CD4-positive, alpha-beta T cell (primary cell): ENCODE measurements around the gene CYB5A. TPM values are rescaled to one million over a fixed set of nuclear protein-coding genes. Genes with fewer than 3 reads are reported as not detected.
A peak's percentile ranks its signal among the peaks of the same experiment; 100 is the strongest.

Source experiments
- ATAC-seq: fragments of 200-7000 bp; cut with Tn5 transposase; one replicate; pipeline ENCODE4 v1.10.0; 2022; ENCODE audit warnings: mild to moderate bottlenecking; ENCODE audit not compliant: poor library complexity
- CTCF ChIA-PET: fragments of 350-600 bp; sonication (Branson Sonifier 250); formaldehyde crosslinking; loops from one replicate; lab custom pipeline; 2021; ENCODE audit warnings: antibody characterized with exemption, inconsistent platforms; lab: Charles Lee
- POLR2A ChIA-PET: fragments of 350-600 bp; sonication (Branson Sonifier 250); formaldehyde crosslinking; loops from one replicate; lab custom pipeline; 2021; ENCODE audit warnings: antibody characterized with exemption, inconsistent platforms; lab: Charles Lee
- DNase-seq, 14 experiments: peaks; one replicate each; pipeline ENCODE4 v3.0.0-alpha.2; 2013 to 2020; ENCODE audit warnings: mixed read lengths in 2 of 14
- H3K27ac ChIP-seq, 2 donors: one replicate each; pipeline versions ENCODE4 v1.5.1 to v1.7.0; 2013; ENCODE audit warnings: low read length in 2 of 2, low read depth in 1 of 2, mild to moderate bottlenecking in 1 of 2
- H3K27me3 ChIP-seq, 2 experiments: 1 replicate in 1 of 2; 2 replicates in 1 of 2; pipeline versions ENCODE4 v1.6.1 to v1.7.0; 2013; ENCODE audit warnings: low read length in 2 of 2, control low read depth in 1 of 2, mild to moderate bottlenecking in 1 of 2, moderate library complexity in 1 of 2; ENCODE audit not compliant: insufficient read depth in 2 of 2, control insufficient read depth in 1 of 2
- H3K36me3 ChIP-seq: one replicate; pipeline ENCODE4 v1.6.1; 2013; ENCODE audit warnings: low read length, control low read depth; ENCODE audit not compliant: insufficient read depth
- H3K4me1 ChIP-seq: one replicate; pipeline ENCODE4 v1.6.1; 2013; ENCODE audit warnings: low read length, control low read depth; ENCODE audit not compliant: insufficient read depth
- H3K4me3 ChIP-seq: one replicate; pipeline ENCODE4 v1.5.1; 2013; ENCODE audit warnings: mild to moderate bottlenecking, low read length, moderate library complexity
- H3K9me3 ChIP-seq, 2 experiments: 1 replicate in 1 of 2; 2 replicates in 1 of 2; pipeline versions ENCODE4 v1.6.1 to v1.7.0; 2013; ENCODE audit warnings: low read length in 2 of 2, mild to moderate bottlenecking in 2 of 2, control low read depth in 1 of 2, moderate library complexity in 1 of 2; ENCODE audit not compliant: control insufficient read depth in 1 of 2, insufficient read depth in 1 of 2
- H3K27ac Mint-ChIP-seq: one replicate; pipeline ENCODE4 v1.8.0; 2020; ENCODE audit warnings: mixed read lengths
- H3K27me3 Mint-ChIP-seq: one replicate; pipeline ENCODE4 v1.8.0; 2021; ENCODE audit warnings: mixed read lengths
- H3K36me3 Mint-ChIP-seq: one replicate; pipeline ENCODE4 v1.8.0; 2021; ENCODE audit warnings: low read depth, mixed read lengths
- H3K4me1 Mint-ChIP-seq: one replicate; pipeline ENCODE4 v1.8.0; 2021; ENCODE audit warnings: low read depth, mixed read lengths
- H3K4me3 Mint-ChIP-seq: one replicate; pipeline ENCODE4 v1.8.0; 2020; ENCODE audit warnings: mild to moderate bottlenecking, mixed read lengths
- H3K9me3 Mint-ChIP-seq: one replicate; pipeline ENCODE4 v1.8.0; 2020; ENCODE audit warnings: mixed read lengths
- CTCF ChIP-seq: fragments of 200-600 bp; IDR thresholded peaks from one replicate; pipeline ENCODE4 v1.8.0; 2022; ENCODE audit warnings: antibody characterized with exemption, mild to moderate bottlenecking
- intact Hi-C, 2 experiments: fragments of 100-400 bp; cut with DNase I in 1 of 2; cut with micrococcal nuclease in 1 of 2; formaldehyde crosslinking; loops; one replicate each; pipeline versions ENCODE4 v1.15.1 to v1.9.0; 2023 to 2025; cut with DNase I, micrococcal nuclease
- total RNA-seq, 174 experiments: library from RNA in 2 of 174; stranded (reverse) in 2 of 174; gene quantifications; one replicate each; pipeline ENCODE4 v1.2.3 and lab custom pipeline; 2021 to 2026

Gene CYB5A
- total RNA-seq, 2 experiments from 2014 or later = 3.7 to 4.1 TPM

- H3K27ac Mint-ChIP-seq = no peak overlapping the region
- ChIA-PET POLR2A (no interaction called here), CTCF (no interaction called here)
- peaks cover 5% of the 10 kb centered on the region for H3K4me1 Mint-ChIP-seq
- Histone ChIP-seq H3K4me3 (no peak overlapping the region), H3K4me1 (peaks cover 3% of the 10 kb centered on the region), H3K36me3 (no peaks in the 10 kb centered on the region), H3K27ac (no peak overlapping the region), H3K27me3 (no peaks in the 10 kb centered on the region), H3K9me3 (peaks cover 0 to 7% of the 10 kb centered on the region in 2 experiments)
- DNase-seq (no peak), ATAC-seq (no peak)
- H3K36me3 Mint-ChIP-seq = no peaks in the 10 kb centered on the region
- H3K9me3 Mint-ChIP-seq = no peaks in the 10 kb centered on the region
- peaks cover 13% of the 10 kb centered on the region for H3K27me3 Mint-ChIP-seq
- H3K4me3 Mint-ChIP-seq = no peak overlapping the region
- intact Hi-C loops = loop anchor here in 1 of 2 experiments (5.0 kb wide), 1 partner anchor 237 kb away; no protein-coding TSS in a partner anchor
- TF ChIP-seq CTCF = no peak
Observed at GRCh38 chr18:74314759-74315463, 23.1 kb upstream of the CYB5A start.

- no peak for TF ChIP-seq CTCF
- Mint-ChIP-seq H3K4me1 (peaks cover 5% of the 10 kb centered on the region), H3K9me3 (no peaks in the 10 kb centered on the region), H3K27me3 (peaks cover 33% of the 10 kb centered on the region), H3K36me3 (no peaks in the 10 kb centered on the region), H3K4me3 (no peak overlapping the region), H3K27ac (no peak overlapping the region)
- Histone ChIP-seq H3K27ac (no peak overlapping the region), H3K36me3 (no peaks in the 10 kb centered on the region), H3K4me3 (no peak overlapping the region), H3K27me3 (no peaks in the 10 kb centered on the region), H3K9me3 (peaks cover 0 to 7% of the 10 kb centered on the region in 2 experiments), H3K4me1 (peaks cover 3% of the 10 kb centered on the region)
- intact Hi-C loops = loop anchor here in 1 of 2 experiments (5.0 kb wide), 1 partner anchor 241 kb away; no protein-coding TSS in a partner anchor
- DNase-seq (no peak), ATAC-seq (no peak)
- ChIA-PET POLR2A (no interaction called here), CTCF (interaction anchor here (1.0 to 1.2 kb wide), 2 partner anchors 21 to 185 kb away, joined by 3 to 4 read pairs; partner anchors contain the start of gene CNDP2)
Observed at GRCh38 chr18:74311000-74311399, 19.2 kb upstream of the CYB5A start.

GRCh38 chr18:74310411-74310810 lies 18.6 kb upstream of the CYB5A start:
- CTCF ChIA-PET = interaction anchor here (1.0 to 1.2 kb wide), 3 partner anchors 20 to 186 kb away, joined by 3 to 5 read pairs (median 4); partner anchors contain the start of gene CNDP2

More at GRCh38 chr18:74310411-74310810, 18.6 kb upstream of the CYB5A start:
- Mint-ChIP-seq H3K27ac (no peak overlapping the region), H3K27me3 (peaks cover 36% of the 10 kb centered on the region), H3K36me3 (no peaks in the 10 kb centered on the region), H3K4me1 (peaks cover 5% of the 10 kb centered on the region), H3K9me3 (no peaks in the 10 kb centered on the region), H3K4me3 (no peak overlapping the region)
- DNase-seq = peak in 3 of 14 experiments; percentile 13 to 59 (median 58)
- intact Hi-C loops = loop anchor here in 1 of 2 experiments (5.0 kb wide), 1 partner anchor 242 kb away; no protein-coding TSS in a partner anchor
- Histone ChIP-seq H3K36me3 (no peaks in the 10 kb centered on the region), H3K27me3 (no peaks in the 10 kb centered on the region), H3K4me3 (no peak overlapping the region), H3K9me3 (peaks cover 0 to 3% of the 10 kb centered on the region in 2 experiments), H3K4me1 (peaks cover 3% of the 10 kb centered on the region), H3K27ac (no peak overlapping the region)
- peak; percentile 55 for TF ChIP-seq CTCF
- POLR2A ChIA-PET = interaction anchor here (1.1 kb wide), 1 partner anchor 183 kb away, joined by 3 read pairs; no protein-coding TSS in a partner anchor
- ATAC-seq = peak; percentile 83
